ENCODE measurements around the gene KRT86. TPM values are rescaled to one million over a fixed set of nuclear protein-coding genes. Genes with fewer than 3 reads are reported as not detected.

The KRT86 gene
- total RNA-seq, 3 donors from 2014 or later (not counting 1 experiment from before 2014, with no cell fraction given) = 2.0 to 3.6 (median 2.7) TPM

DNA sequence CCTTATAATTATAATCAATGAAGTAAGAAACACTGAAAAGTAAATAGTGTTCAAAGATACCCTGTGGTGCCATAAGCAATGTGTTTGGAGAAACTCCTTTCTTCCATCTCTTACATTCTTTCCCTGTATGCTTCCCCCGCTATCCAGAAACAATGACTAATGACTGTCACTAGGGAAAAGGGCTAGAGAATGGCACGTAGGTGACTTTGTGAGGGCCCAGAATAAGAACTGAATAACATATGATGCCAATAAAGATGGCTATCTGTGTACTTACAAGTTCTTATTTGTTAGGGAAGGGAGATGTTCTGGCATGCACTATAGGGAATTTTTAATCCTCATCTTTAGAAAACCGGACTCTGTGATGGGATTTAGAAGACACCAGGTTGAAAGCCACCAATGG is 46.1 kb upstream of the KRT86 start:
- peaks cover 16% of the 10 kb centered on the region for H3K27me3 ChIP-seq (ENCODE audit: control insufficient read depth, insufficient read depth, low read length)
- Mint-ChIP-seq H3K9me3 (no peaks in the 10 kb centered on the region), H3K4me1 (no peaks in the 10 kb centered on the region), H3K4me3 (no peak overlapping the region), H3K27me3 (ENCODE audit: low read depth in 2 of 2) (peaks cover 49 to 76% of the 10 kb centered on the region in 2 donors), H3K36me3 (no peaks in the 10 kb centered on the region), H3K27ac (no peak overlapping the region)
- ATAC-seq (no peak), DNase-seq (no peak)
- no peaks in the 10 kb centered on the region for H3K36me3 ChIP-seq (ENCODE audit: control insufficient read depth, insufficient read depth, low read length)
- TF ChIP-seq, protein P1, sequence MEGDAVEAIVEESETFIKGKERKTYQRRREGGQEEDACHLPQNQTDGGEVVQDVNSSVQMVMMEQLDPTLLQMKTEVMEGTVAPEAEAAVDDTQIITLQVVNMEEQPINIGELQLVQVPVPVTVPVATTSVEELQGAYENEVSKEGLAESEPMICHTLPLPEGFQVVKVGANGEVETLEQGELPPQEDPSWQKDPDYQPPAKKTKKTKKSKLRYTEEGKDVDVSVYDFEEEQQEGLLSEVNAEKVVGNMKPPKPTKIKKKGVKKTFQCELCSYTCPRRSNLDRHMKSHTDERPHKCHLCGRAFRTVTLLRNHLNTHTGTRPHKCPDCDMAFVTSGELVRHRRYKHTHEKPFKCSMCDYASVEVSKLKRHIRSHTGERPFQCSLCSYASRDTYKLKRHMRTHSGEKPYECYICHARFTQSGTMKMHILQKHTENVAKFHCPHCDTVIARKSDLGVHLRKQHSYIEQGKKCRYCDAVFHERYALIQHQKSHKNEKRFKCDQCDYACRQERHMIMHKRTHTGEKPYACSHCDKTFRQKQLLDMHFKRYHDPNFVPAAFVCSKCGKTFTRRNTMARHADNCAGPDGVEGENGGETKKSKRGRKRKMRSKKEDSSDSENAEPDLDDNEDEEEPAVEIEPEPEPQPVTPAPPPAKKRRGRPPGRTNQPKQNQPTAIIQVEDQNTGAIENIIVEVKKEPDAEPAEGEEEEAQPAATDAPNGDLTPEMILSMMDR (IDR thresholded peaks at IDR 0.05) = no peak
- H3K4me3 ChIP-seq (ENCODE audit: low read length) = no peak overlapping the region
- H3K9me3 ChIP-seq (ENCODE audit: control insufficient read depth, insufficient read depth, low read length) = no peaks in the 10 kb centered on the region
- no peaks in the 10 kb centered on the region for H3K4me1 ChIP-seq (ENCODE audit: control insufficient read depth, insufficient read depth, low read length)
- no peak overlapping the region for H3K27ac ChIP-seq (ENCODE audit: low read length)
- intact Hi-C loops (cut with micrococcal nuclease) = no loop called here
- 77% methylated on average over 2 of the region's 3 CpGs for WGBS (ENCODE audit: insufficient coverage)

DNA sequence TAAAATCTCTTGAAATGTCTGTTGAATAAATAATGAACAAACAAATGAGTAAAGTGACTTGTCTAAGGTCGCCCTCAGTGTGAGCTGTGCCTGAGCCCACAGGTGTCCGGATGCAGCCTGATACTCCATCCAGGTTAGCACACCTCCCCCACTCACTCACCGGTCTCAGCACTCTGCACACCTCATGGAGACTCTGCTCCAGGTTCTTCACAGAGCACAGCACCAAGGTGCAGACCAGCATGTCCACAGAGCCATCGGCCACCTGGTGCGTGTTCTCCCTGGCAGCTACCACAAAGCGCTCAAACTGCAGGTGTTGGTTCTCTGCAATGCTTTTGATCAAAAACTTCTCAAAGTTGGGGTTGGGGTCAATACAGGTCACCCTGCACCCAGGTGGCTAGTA is 45.5 kb upstream of the KRT86 start:
- Mint-ChIP-seq H3K4me3 (no peak overlapping the region), H3K36me3 (no peaks in the 10 kb centered on the region), H3K9me3 (no peaks in the 10 kb centered on the region), H3K27ac (no peak overlapping the region), H3K27me3 (ENCODE audit: low read depth in 2 of 2) (peaks cover 51 to 70% of the 10 kb centered on the region in 2 donors), H3K4me1 (no peaks in the 10 kb centered on the region)
- Histone ChIP-seq H3K4me1 (ENCODE audit: control insufficient read depth, insufficient read depth, low read length) (no peaks in the 10 kb centered on the region), H3K9me3 (ENCODE audit: control insufficient read depth, insufficient read depth, low read length) (no peaks in the 10 kb centered on the region), H3K36me3 (ENCODE audit: control insufficient read depth, insufficient read depth, low read length) (no peaks in the 10 kb centered on the region), H3K27ac (ENCODE audit: low read length) (no peak overlapping the region), H3K27me3 (ENCODE audit: control insufficient read depth, insufficient read depth, low read length) (peaks cover 20% of the 10 kb centered on the region), H3K4me3 (ENCODE audit: low read length) (no peak overlapping the region)
- DNase-seq (no peak), ATAC-seq (no peak)
- intact Hi-C loops (cut with micrococcal nuclease) = no loop called here
- TF ChIP-seq, protein P1 (IDR thresholded peaks at IDR 0.05) = no peak
- 89% methylated on average over 6 of the region's 6 CpGs for WGBS (ENCODE audit: insufficient coverage)

DNA sequence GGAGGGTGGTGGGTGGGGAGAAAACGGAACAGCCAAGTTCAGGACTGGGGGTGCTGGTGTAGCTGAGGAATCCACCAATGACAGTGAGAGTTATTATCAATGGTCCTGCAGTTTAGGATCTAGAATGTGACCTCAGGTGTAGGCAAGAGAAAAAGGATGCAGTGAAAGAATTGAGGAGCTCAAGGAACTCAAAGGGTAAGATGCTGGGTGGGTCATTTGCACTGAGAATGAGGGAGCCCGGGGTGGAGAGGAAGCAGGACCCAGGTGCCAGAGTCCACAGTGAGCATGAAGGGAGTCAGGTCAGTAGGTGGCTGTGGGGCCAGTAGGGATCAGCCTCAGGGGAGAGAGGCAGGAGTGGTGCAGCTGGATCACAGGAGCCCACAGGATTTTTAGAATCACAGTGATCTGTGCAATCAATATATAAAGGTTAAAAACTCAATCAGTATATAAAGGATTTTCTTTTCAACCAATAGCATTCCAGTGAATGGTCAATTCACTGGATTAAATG is 44.6 kb upstream of the KRT86 start:
- 80% methylated on average over 2 of the region's 2 CpGs for WGBS (ENCODE audit: insufficient coverage)
- H3K9me3 Mint-ChIP-seq = no peaks in the 10 kb centered on the region
- no peak for DNase-seq
- Histone ChIP-seq H3K36me3 (ENCODE audit: control insufficient read depth, insufficient read depth, low read length) (no peaks in the 10 kb centered on the region), H3K27me3 (ENCODE audit: control insufficient read depth, insufficient read depth, low read length) (peaks cover 20% of the 10 kb centered on the region), H3K4me1 (ENCODE audit: control insufficient read depth, insufficient read depth, low read length) (no peaks in the 10 kb centered on the region), H3K9me3 (ENCODE audit: control insufficient read depth, insufficient read depth, low read length) (no peaks in the 10 kb centered on the region), H3K4me3 (ENCODE audit: low read length) (no peak overlapping the region), H3K27ac (ENCODE audit: low read length) (no peak overlapping the region)
- TF ChIP-seq, protein P1 (IDR thresholded peaks at IDR 0.05) = no peak
- H3K36me3 Mint-ChIP-seq = no peaks in the 10 kb centered on the region
- peaks cover 51 to 70% of the 10 kb centered on the region in 2 donors for H3K27me3 Mint-ChIP-seq (ENCODE audit: low read depth in 2 of 2)
- intact Hi-C loops (cut with micrococcal nuclease) = no loop called here
- H3K4me1 Mint-ChIP-seq = no peaks in the 10 kb centered on the region
- no peak overlapping the region for H3K27ac Mint-ChIP-seq
- ATAC-seq = no peak
- no peak overlapping the region for H3K4me3 Mint-ChIP-seq
